ENCODE results near the gene NHSL1.
"Not testable (repeated sequence)": the region's sequence is repeated elsewhere in the genome, so short reads cannot be mapped to it uniquely, and the experiment has no call there.

Gene NHSL1

DNA sequence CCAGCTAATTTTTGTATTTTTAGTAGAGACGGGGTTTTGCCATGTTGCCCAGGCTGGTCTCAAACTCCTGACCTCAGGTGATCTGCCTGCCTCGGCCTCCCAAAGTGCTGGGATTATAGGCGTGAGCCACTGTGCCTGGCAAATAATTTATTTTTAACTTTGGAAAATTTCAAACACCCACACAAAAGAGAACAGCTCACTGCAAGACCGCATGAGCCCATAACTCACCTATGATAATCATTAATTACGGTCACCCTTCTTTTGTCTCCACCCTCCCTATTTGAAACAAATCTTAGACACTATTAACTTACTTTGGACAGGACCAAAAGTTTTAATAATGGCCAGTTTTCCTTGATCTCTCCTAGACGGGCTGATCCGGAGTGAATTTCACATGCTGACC, 74.0 kb downstream of the NHSL1 start:
- not testable (repeated sequence) for DNase-seq (ENCODE audit: low read depth in 2 of 2)

DNA sequence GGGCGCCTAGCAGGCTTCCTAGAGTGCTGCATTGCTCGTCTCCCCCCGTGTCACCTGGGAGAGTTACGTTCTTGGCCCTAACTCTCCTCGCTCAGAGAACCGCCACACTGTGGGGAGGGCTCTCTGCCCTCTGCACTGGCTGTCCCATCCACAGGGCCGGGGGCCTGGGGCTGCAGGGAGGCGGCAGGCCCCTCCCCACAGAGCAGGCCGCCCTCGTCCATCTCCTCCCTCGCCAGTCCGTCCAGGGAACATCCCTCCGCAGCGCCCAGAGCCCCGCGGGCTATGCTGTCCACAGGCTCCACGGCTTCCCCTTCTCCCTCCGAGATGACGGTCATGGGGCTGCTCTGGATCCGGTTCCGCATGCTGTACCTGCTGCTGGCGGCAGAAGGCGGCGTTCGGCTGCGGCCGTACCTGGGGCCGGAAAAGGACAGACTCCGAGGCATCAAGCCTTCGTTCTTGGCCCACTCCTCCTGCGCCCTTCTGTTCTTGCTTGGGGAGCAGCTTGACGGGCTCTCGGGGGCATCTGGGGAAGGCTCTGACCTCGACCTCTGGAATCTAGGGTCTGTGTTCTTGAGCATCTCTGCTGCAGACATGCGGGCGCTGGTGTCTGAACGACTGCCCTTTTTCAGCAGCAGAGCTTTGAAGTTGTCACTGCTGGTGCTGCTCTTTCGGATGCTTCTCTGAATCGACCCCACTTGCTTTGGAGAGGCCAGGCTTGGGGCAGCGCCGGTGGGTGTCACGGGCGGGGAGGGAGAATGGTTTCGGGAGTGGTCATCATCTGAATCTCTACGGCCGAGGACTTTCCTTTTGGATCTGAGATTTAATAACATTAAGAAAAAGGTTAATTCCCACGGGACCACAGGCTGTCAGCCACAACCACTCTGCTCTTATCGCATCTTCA, 75.0 kb downstream of the NHSL1 start:
- DNase-seq (ENCODE audit: low read depth in 2 of 2), result no peak

DNA sequence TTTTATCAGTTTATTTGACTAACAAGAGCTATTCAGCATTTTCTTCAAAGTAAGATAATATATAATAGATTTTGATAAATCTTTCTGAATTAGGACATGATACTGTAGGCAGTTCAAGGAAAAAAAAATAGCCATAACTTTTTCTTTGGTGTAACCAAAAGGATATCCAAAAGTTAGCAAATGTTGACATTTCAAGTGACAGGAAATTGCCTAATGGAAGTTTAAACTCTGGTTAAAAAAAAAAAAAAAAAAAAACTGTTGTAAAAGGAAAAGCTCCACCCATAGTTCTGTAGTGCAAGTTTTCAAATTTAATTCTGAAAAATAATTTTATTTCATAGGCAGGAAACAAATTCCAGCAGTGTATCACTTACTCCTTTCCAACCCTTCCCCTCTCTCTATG, 76.4 kb downstream of the NHSL1 start:
- no peak for DNase-seq (ENCODE audit: low read depth in 2 of 2)

DNA sequence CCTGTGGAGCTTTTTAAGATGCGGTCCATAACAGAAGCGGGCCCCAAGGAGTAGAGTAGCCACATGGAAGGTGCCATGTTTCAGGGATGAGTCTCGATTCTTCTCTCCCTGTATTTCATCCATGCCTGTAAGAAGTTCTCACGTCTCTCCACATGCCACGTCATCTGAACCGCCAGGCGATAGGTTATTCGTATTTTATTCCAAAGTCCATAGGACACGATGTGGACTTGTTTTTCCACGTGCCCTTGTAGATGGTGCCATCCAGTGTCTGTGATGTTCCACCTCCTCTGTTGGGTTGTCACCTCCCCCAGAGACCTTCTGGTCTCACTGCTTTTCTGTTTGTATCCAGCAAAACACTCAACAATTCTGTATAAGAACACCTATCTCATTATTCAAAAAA, 77.7 kb downstream of the NHSL1 start:
- no peak for DNase-seq (ENCODE audit: low read depth in 2 of 2)

DNA sequence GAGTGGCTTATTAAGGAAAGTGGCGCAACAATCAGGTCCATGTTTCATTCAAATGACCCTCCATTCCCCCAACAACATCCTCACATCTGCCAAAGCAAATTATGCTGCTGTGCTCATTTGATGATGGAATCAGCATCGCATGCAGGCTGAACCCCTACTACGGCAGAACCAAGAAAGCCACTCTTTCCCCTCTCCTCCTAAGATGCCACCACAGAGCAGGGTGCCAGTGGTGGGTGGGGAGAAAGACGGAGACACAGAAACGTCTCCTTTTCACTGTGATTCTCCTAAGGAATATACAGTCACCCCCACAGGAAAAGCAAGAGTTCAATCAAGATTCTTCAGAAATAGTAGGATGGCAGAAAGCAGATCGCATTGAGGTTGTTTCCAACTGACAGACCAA, 78.2 kb downstream of the NHSL1 start:
- DNase-seq (ENCODE audit: low read depth in 2 of 2), result no peak

DNA sequence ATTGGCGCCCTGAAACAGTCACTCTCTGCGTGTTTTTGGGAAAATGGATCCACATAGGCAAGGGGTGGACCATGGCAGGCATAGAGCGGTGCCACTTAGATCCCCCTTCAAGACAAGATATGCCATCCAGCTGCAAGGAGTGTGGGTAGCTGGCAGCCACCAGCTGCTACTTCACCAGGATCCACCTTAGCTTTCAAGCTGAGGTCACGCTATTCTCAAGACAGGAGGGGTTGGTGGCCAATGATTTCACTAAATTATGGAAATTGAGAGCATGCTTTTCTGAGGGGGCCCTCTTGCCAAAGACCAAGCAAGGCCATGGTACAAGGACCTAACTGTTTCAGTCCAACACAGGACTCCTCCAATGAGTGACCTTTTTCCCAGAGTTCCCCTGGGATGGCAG, 78.9 kb downstream of the NHSL1 start:
- DNase-seq (ENCODE audit: low read depth in 2 of 2), result no peak

DNA sequence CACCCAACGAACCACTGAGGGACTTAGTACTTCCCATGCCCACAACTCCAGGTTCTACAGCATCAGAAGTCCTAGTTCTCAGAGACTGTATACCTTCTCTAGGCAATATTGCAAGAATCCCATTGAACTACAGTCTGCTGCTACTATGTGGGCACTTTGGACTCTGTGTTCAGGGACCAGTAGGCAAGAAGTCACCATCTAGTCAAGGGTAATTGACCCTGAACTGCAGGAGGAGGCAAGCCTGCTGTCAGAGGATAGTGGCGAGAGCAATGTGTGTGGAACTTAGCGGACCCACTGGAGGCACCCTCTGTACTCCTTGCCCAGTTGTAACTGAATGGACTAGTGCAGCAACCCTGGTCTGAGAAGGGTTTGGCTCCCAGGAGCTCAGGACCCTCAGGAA, 79.5 kb downstream of the NHSL1 start:
- no peak for DNase-seq (ENCODE audit: low read depth in 2 of 2)

DNA sequence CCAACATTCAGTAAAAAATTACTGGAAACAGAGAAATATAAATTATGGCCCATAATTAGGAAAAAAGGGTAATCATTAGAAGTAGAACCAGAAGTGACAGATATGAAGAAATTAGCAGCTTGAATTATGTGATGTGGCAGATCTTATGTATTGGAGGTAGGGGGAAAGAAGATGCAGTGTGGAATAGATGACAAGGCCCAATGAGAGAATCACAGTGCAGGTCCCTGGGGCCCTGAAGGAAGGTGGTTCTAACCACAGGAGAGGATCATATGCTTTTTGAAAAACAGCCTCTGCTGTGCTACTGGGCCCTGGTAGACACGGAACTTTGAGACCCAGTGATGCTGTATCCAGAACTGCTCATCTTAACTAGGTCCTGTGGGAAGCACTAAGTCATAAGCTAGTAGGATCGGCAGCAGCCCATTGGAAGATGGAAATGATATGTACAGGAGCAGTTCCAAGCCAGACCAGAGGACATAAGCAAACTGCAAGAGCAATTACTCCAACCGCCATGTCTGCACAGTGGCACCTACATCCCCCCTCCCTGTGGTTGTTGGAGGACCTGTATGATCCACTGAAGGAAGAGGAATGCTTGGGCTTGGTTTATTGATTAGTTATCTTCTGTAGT, 81.1 kb downstream of the NHSL1 start:
- DNase-seq (ENCODE audit: low read depth in 2 of 2), result no peak

DNA sequence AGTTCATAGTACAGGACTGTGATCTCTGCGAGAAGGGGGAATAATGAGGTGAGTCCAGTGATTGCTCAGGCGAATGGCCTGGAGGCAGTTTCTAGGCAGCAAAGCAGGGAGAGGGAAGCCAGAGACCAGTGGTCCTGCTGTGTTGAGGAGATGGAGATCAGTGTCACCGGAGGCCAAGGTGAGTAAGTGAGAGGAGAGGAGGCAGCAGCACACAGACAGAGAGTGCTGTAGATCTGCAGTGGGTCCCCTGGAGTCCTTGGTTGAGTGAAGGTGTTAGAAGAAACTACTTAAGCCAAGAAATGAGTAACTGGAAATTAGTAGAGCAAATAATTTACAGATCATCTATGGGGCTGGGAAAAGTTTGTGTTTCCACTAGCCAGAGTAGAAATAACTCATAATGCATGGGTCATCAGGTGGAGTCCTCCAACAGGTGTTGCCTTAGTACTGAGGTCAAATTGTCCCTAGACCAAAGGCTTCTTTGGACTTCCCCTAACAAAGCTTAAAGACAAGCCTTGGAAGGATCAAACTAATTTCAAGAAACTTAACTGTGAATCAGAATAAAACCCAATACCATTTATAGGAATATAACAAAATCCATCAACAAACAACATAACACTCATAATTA, 81.7 kb downstream of the NHSL1 start:
- DNase-seq (ENCODE audit: low read depth in 2 of 2), result no peak

DNA sequence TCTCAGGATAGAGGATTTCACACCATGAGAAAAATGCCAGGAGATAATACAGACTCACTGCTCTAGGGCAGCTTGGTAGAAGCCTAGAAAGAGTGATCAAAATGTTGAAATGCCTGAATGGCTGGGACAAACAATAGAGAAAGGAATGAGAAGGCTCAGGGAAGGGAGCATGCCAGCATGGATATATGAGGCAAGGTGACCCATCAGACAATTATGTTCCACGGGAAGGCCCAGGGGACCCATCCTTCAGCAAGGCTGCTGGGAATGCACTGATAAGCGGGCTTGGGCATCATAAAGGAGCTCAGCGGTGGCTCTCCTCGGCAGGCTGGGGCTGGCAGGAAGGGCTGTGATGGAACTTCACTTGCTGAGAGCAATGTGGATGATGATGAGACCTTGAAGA, 83.1 kb downstream of the NHSL1 start:
- no peak for DNase-seq (ENCODE audit: low read depth in 2 of 2)

DNA sequence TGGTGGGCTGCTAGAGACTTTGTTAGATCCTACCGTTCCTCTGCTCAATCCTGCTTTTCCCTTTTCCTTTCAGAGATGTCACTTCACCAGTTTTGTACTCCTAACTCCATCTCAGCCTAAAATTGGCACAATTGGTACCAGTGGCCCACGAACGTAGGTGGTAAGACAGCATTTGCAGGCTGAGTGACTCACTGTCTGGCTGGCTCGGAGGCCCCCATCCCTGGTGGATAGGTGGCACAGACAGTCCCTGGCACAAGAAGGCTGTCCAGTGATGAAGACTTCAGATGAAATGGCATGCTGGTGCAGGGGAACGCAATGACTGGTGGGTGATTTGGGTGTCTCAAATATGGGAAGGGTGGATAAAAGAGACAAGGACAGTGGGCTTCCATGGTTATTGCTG, 84.2 kb downstream of the NHSL1 start:
- no peak for DNase-seq (ENCODE audit: low read depth in 2 of 2)

DNA sequence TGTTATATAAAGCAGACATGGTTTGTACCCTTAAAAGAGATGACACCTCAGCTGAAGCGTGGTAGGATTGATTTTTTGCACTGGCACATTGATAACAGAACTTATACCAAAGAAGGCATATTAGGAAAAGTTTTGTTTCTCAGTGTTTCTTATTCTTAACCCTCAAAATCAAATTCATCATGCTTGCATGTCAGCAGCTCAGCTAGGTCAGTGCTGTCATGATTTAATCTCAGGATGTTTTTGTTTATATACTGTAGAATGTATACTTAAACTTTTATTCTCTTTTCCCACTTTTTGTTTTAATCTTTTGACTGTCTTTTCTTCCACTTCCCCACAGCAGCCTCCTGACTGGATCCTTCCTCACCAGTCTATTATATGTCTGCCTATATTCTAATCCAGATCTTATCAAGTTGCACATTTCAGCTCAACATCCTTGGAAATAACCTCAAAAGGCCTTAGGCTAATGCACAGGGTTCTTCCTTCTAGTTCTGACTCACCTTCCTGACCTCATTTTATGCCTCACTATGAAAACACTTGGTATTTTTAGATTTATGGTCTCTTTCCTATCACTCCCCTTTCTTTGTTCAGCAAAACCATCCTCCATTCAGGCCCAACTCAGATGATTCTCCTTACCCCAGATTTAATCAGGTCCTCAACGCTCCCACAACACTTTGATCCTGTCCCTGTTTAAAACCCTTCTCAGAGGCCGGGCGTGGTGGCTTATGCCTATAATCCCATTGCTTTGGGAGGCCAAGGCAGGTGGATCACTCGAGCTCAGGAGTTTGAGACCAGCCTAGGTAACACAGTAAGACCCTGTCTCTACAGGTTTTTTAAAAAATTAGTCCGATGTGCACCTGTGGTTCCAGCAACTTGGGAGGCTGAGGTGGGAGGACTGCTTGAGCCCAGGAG, 88.1 kb downstream of the NHSL1 start:
- peak in 1 of 2 experiments; percentile 21 for DNase-seq (ENCODE audit: low read depth in 2 of 2)

DNA sequence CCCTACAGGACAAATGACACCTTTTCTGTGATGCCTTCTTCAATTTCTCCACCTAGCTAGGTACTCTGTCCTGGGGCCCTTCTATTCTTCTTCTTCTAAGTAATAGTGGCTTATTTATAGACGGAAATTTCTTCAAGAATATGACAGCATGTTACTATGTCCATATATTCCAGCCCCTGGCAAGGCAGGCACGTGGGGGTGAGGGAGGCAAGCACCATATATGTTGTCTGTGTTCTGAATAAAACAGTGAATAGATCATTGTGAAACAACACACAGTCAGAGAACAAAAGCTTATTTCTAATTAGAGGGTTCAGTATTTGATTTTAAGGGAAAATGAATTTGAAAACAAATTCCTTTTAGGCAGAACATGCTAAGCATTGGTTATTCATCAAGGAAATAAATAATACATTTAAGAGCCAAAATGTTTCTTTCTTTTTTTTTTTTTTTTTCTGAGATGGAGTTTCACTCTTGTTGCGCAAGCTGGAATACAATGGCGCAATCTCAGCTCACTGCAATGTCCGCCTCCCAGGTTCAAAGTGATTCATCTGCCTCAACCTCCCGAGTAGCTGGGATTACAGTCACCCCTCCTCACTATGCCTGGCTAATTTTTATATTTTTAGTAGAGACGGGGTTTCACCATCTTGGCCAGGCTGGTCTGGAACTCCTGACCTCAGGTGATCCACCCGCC, 89.1 kb downstream of the NHSL1 start:
- peak; percentile 32 to 35 for DNase-seq (ENCODE audit: low read depth in 2 of 2)

DNA sequence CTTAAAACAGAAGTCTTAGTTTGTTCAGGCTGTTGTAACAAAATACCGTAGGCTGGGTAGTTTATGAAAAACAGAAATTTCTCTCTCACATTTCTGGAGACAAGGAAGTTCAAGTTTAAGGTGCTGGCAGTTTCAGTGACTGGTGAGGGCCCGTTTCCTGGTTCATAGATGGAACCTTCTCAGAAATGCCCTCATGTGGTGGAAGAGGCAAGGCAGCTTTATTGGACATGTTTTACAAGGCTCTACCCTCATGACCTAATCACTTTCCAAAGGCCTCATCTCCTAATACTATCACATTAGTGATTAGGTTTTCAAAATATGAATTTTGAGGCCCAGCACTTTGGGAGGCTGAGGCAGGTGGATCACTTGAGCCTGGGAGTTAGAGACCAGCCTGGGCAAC, 92.9 kb downstream of the NHSL1 start:
- DNase-seq (ENCODE audit: low read depth in 2 of 2), result no peak

DNA sequence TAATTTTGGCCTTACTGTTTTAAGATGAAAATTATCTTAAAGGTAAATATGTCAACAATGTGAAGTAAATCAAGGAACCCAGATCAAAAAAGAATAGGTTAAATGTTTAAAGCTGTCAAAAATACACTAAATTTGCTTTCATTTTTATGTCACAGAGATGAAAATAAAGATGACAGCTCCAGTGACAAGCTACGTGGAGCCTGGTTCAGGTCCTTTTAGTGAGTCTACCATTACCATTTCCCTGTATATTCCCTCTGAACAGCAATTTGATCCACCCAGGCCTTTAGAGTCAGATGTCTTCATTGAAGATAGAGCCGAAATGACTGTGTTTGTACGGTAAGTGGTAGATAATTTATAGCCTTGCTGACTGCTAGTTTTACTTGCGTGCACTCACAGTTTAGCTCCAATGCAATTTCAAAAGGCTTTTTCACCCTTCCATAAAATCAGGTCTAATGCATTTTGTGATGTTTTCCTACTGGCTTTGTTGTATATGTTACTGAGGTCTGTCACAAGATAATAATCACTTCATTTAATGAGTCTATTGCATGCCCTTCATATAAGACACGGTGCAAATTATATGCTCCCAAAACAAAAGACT, 93.4 kb downstream of the NHSL1 start:
- no peak for DNase-seq (ENCODE audit: low read depth in 2 of 2)

DNA sequence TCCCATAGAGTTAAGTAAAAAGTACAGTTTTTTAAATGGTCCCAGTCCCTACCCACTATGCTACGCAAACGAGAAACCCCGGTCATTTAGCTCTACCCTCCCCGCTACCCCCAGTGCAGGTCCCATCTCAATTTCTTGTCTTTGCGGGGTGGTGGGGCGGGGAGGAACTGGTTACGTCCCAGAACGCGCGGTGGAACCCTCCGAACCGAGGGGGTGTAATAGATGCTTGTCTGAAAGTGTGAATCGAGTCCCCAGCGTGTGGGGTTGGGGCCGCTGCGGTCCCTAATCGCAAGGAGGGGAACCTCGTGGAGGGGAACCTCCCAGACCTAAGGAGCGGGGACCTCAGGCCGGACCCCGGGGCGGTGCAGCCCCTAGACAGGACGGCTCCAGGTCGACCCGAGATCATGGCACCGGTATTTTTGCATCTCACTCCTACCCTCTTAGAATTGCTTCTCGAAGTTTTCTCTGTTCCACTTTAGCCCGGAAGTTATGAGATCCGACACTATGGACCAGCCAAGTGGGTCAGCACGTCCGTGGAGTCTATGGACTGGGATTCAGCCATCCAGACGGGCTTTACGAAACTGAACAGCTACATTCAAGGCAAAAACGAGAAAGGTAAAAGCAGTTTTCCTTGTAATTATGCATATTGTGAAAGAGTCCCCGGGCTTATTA, 94.5 kb downstream of the NHSL1 start:
- DNase-seq (ENCODE audit: low read depth in 2 of 2), result no peak

DNA sequence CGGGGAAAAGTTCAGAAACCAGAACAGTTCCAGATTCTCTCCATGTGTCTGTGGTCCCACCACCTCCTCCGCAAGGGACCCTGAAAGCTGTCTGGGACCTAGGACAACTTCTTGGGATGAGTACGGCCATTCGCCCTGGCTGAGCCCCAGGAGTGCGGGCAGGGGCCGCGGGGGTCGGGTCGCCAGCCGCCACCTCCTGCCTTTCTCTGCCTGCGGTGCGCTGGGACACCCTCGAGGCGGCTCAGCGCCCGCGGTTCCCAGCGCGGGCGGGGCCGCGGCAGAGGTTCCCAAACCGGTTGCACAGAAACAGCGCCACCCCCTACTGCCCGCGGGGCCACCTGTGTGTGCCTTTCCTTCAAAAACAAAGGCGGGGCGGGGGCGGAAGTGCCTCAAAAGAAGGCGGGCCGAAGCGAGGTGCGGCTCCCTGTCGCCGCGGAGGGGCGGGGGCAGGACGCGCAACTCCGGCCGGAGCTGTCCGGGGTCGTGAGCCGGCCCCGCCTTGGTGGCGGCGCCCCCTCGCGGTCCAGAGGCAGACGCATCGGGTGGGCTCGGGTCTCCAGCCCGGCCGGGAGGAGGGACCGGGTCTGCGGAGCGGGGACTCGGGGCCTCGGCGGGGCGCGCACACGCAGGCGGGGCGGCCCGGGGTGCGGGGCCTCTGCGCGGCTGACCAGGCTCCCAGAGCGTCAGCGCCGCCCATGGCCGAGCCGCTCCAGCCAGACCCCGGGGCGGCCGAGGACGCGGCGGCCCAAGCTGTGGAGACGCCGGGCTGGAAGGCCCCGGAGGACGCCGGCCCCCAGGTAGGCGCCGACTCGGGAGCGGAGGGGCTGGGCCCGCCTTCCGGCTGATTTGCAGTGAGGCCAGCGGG, 95.3 kb downstream of the NHSL1 start, which contains the start of gene HEBP2:
TSS of gene HEBP2 (plus strand) at position 423 of the 865 bp plus-strand sequence. CDS start at position 696, 273 bp downstream.
- peak in 1 of 2 experiments; percentile 26 for DNase-seq (ENCODE audit: low read depth in 2 of 2)

DNA sequence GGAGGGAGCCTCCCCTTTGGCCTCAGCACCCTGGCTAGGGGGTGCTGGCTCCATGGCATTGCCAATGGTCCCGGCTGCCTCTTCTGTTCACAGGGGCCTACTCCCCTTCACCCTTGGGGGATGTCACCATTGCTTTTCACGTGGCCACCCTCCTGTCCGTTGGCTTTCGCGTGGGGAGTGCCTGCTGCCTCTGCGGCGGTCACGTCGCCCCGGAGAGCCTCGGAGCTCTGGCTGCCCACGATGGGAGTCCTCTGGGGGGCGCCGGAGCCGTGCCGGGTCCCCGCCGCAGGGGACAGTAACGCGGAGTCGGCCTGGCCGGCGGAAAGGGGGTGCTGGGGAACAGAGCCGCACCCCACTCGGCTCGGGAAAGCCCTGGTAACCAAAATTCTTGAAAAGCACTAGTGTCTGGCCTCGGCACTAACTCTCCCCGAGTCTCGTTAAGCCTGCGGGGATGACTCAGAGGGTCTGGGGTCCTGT, 95.9 kb downstream of the NHSL1 start:
- no peak for DNase-seq (ENCODE audit: low read depth in 2 of 2)

DNA sequence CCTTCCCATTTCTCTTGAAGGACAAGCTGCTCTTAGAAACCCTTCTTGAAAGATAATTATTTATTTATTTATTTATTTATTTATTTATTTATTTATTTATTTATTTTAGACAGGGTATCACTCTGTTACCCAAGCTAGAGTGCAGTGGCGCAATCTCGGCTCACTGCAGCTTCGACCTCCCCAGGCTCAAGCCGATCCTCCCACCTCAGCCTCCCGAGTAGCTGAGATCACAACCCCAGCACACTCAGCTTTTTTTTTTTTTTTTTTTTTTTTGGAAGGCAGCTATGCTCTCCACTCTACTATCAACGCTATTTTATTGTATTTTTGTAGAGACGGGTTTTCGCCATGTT, 96.5 kb downstream of the NHSL1 start:
- no peak for DNase-seq (ENCODE audit: low read depth in 2 of 2)
